GM18526 (cell line): ENCODE measurements around the gene ECE2.

Source experiments
- POLR2A ChIP-seq: IDR thresholded peaks from 3 replicates; pipeline ENCODE4 v1.6.1; 2011; ENCODE audit not compliant: insufficient read length; ENCODE audit errors: extremely low read depth

ECE2 gene

DNA sequence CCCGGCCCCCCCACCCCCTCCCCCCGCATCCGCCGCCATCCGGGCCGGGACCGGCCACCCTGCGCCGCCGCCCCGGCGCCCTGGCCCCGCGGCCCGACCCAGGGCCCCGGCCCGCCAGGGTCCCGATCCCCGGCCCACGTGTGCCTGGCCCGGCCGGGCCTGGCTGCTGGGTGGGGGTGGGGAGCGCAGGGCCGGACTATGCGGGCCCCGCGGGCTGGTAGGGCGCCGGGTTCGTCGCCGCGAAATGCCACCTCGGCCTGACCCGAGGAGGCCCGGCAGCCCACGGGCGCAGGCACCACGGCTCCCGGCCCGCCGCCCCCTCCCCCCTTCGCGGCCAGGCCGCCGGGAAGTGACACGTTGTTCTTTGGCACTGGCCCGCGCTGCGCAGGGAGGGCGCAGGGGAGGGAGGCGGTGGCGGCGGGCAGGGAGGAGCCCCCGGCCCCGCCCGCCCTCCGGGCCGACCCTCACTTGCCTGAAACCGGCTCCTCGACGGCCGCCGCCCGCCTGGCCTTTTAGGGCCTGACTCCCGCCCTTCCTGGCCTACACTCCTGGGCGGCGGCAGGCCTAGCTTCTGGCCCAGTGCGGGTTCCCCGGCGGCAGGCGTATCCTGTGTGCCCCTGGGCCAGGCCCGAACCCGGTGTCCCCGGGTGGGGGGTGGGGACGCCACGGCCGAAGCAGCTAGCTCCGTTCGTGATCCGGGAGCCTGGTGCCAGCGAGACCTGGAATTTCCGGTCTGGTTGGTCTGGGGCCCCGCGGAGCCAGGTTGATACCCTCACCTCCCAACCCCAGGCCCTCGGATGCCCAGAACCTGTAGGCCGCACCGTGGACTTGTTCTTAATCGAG, 39.1 kb downstream of the ECE2 start:
- TF ChIP-seq POLR2A = peak; percentile 31

DNA sequence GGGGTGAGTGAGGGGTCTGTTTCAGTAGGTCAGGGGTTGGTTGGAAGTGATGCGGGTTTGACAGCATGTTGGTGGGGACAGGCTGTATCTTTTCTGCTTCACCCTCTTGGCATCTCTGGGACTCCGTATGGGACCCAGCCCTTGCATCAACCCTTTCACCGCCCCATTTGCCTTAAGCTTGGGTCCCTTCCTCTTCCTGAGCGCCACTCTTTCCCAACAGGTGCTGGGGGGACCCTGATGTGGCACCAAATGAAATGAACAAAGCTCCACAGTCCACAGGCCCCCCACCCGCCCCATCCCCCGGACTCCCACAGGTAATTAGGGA, 39.7 kb downstream of the ECE2 start:
- TF ChIP-seq POLR2A = no peak

DNA sequence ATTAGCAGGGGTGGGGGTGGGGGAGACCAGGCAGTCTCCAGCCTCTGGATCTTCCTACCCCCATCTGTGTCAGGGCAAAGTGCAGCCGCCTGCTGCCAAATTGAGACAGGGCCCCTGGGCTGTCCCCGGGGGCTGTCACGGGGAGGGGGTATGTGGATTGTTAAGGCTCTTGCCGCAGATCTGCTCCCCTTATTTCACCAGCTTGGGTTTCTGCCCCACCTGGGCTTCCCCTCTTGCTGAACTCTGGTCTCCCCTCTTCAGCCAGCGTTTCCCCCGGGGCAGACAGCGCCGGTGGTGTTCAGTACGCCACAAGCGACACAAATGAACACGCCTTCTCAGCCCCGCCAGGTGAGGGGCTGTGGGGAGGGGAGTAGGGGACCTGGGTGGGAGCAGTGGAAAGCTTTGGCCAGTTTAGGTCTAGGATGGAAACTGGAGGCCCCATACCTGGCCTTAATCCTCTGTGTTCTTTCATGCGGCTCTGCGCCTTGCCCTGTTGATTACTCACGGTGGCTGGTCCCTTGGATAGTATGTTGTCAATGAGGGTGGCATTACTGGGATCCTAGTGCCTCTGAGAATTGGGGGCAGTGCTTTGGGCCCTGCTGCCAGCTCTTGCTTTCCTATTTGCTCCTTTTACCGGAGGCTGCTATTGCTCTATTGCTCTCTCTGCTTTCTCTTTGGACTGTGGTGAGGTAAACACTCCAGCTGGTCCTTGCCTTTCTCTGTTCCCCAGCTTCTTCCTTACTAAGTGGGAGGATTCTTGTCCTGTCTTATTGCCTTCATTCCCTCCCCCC, 40.2 kb downstream of the ECE2 start:
- TF ChIP-seq POLR2A = no peak

DNA sequence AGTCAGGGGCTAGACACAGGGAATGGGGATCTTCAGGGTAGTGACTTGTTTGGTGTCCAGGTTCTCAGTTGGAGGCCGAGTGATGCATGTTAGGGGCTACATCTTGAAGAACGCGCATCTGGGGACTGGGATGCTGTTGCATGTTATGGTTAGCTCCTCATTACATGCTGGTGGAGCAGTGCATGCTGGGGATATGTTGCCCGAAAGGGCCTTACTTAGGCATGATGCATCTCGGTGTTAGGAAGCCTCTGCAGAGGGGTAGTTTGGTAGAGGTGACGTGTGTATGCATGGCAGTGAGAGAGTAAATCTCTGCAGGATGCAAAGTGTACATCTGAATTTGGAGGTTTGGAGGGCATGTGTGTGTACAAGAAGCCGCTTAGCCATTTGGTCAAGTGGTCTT, 41.0 kb downstream of the ECE2 start:
- no peak for TF ChIP-seq POLR2A

DNA sequence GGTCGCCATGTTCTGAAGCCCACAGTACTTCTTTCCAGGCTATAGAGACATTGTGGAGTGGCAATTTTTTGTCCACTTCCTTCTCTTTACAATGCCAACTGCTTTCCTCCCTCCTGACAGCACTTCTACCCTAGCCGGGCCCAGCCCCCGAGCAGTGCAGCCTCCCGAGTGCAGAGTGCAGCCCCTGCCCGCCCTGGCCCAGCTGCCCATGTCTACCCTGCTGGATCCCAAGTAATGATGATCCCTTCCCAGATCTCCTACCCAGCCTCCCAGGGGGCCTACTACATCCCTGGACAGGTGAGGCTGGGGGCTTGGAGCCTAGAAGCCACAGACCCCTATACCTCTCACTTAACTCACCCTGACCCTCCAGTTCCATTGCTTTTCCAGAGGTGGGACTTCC, 41.4 kb downstream of the ECE2 start:
- TF ChIP-seq POLR2A = no peak

DNA sequence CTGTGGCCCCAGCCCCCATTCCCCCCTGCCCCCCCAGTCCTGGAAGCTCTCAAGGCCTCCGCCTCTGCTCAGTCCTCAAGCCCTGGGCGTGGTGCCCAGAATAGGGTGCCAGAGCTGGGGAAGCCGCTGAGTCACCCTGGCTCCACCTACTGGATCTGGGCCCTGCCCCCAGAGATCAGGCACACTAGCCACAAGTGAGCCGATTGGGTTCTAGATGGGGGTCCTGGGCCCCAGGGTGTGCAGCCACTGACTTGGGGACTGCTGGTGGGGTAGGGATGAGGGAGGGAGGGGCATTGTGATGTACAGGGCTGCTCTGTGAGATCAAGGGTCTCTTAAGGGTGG, 44.3 kb downstream of the ECE2 start:
- TF ChIP-seq POLR2A = no peak

DNA sequence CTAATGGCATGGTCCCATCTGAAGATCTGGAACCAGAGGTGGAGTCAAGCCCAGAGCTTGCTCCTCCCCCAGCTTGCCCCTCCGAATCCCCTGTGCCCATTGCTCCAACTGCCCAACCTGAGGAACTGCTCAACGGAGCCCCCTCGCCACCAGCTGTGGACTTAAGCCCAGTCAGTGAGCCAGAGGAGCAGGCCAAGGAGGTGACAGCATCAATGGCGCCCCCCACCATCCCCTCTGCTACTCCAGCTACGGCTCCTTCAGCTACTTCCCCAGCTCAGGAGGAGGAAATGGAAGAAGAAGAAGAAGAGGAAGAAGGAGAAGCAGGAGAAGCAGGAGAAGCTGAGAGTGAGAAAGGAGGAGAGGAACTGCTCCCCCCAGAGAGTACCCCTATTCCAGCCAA, 45.8 kb downstream of the ECE2 start:
- TF ChIP-seq POLR2A = no peak

DNA sequence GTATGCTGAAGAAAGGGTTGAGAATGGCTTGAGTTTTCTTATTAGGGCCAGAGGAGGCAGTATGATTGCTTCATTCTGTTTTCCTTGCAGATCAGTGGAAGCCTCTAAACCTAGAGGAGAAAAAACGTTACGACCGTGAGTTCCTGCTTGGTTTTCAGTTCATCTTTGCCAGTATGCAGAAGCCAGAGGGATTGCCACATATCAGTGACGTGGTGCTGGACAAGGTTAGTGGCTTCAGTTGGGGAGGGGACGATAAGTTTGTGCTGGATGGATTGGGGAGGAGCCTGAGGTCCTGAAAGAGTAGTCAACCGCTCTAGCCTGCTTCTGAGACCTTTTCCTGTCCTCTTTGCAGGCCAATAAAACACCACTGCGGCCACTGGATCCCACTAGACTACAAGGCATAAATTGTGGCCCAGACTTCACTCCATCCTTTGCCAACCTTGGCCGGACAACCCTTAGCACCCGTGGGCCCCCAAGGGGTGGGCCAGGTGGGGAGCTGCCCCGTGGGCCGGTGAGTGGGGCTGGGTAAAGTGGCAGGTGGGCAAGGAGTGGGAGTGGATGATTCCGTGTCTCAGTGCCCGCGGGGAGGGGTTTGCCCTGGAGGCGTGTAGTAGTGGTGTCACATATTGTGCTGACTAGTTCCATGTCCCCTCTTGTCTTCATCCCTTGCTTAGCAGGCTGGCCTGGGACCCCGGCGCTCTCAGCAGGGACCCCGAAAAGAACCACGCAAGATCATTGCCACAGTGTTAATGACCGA, 47.1 kb downstream of the ECE2 start:
- TF ChIP-seq POLR2A = no peak

DNA sequence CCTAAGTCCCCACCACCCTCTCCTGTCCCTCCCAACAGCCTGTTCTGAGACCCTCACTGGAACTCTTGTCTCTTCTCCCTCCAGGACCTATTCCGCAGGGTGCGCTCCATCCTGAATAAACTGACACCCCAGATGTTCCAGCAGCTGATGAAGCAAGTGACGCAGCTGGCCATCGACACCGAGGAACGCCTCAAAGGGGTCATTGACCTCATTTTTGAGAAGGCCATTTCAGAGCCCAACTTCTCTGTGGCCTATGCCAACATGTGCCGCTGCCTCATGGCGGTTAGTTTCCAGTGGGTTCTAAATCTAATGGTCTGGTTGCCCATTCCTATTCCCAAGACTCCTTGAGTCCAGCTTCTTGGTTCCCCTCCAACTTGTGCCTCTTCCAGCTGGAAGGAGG, 47.9 kb downstream of the ECE2 start:
- no peak for TF ChIP-seq POLR2A

DNA sequence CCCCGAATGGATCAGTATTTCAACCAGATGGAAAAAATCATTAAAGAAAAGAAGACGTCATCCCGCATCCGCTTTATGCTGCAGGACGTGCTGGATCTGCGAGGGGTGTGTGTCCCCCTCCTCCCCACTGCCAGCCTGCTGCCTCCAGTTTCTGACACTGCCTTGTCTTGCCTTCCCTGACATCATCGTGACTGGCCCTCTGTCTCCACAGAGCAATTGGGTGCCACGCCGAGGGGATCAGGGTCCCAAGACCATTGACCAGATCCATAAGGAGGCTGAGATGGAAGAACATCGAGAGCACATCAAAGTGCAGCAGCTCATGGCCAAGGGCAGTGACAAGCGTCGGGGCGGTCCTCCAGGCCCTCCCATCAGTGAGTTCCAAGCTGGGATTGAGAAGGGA, 49.4 kb downstream of the ECE2 start:
- no peak for TF ChIP-seq POLR2A

DNA sequence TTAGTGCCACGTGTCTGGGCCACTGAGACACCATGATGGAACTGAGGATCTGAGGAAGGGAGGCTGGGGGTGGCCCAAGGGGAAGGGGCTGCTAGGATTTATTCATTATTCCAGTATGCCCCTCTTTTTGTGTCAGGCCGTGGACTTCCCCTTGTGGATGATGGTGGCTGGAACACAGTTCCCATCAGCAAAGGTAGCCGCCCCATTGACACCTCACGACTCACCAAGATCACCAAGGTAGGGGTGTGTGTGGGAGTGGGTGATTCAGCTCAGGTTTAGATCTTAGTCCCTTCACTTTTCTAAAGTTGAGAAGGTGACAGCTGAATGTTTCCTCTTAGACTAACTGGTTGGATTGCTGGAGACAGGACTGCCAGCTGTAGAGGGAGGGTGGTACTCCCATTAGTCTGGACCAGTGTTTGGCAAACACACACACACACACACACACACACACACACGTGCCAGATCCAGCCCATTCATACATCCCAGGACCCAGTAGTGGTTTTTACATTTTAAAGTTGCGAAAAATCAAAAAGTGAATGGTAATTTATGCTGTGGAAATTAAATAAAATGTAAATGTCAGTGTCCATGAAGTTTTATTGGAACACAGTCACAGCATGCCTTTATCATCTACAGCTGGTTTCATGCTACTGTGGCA, 50.0 kb downstream of the ECE2 start:
- no peak for TF ChIP-seq POLR2A

DNA sequence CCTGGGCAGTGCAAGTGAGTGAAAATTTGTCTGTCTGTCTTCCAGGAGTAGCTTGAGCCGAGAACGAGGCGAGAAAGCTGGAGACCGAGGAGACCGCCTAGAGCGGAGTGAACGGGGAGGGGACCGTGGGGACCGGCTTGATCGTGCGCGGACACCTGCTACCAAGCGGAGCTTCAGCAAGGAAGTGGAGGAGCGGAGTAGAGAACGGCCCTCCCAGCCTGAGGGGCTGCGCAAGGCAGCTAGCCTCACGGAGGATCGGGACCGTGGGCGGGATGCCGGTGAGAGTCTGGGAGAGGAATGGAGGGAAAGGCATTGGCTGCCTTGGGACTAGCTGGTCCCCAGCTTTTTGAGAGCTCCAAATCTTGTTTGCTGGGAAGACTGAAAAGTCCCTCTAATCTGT, 51.3 kb downstream of the ECE2 start:
- TF ChIP-seq POLR2A = no peak

DNA sequence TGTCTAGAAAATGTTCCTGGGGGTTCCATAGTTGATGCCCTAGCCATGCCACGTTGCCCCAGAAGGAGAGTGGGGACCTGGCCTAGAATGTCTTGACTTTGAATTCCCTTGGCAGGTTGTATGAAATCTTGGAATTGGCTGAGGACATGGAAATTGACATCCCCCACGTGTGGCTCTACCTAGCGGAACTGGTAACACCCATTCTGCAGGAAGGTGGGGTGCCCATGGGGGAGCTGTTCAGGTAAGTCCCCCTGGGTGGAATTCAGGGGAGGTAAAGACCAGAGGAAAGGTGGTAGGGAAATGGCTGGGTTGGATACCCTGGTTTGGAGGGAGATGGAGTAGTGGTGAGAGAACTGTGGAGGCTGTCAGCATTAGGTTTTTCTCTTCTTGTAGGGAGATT, 52.7 kb downstream of the ECE2 start:
- TF ChIP-seq POLR2A = no peak

DNA sequence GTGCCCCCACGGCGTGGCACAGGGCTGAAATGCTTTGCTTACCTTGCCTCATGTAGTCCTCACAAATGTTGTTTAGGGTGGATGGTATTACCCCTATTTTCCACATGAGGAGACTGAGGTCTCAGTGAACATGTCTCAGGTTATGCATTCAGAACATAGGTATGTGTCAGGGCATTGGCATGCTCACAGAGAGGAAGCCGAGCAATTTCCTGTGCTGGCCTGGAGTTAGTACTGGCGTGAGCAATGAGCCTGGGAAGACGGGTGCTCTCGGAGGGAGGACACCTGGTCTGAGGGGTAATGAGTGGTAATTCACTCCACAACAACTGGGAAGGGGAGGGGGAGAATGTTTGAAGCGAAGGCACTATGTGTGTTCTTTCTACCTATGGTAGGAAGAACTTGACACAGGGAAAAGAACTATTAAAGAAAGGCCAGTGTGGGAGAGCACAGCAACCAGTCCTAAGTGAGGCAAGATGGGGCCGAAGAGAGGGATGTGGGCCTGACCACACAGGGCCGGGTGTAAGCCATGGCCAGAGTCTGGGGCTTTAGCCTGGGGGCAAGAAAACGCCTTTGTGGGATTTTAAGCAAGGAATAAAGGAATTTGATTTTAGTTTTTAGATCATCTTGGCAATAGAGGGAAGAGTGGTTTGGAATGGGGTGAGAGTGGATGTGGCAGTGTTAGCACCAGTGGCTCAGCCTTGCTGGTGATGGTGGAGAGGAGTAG, 56.7 kb downstream of the ECE2 start:
- TF ChIP-seq POLR2A = no peak

DNA sequence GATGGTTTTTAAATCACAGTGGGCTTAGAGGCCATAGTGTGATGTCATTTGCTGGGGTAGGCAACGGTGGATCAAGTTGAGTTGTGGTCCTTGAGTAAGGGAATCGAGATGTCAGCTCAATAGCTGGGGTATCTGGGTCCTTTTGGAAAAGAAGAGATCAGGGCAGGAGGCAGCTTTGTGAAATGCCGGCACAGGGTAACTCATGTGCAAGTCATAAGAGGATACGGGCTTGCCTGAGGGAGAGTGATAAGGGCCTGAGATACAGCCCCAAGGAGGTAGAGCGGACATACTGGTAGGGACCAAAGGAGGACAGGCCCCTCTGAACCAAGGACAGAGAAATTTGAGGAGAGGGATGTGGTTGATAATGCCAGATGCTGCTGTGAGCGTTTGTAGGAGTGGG, 57.4 kb downstream of the ECE2 start:
- TF ChIP-seq POLR2A = no peak

DNA sequence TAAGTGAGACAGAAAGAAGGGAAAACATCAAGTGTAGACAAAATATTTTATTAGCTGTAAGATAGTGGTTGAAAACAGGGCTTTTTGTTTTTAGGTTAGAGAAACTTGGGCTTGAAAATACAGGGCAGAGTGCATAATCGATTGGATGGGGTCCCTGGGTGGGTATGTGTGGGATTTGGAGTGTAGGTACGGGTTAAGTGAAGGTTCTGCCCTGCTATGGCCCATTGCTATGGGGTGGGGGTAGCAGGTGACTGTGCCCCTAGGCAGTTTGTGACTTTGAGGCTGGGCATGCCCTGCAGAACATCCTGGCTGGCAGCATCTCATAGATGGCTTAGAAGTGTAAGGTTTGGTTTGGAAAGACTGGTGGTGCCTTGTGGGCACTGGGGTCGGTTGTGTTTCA, 57.9 kb downstream of the ECE2 start:
- no peak for TF ChIP-seq POLR2A
